ENCODE data around the gene TMEM232. TPM values are rescaled to one million over a fixed set of nuclear protein-coding genes. Genes with fewer than 3 reads are reported as not detected.

Gene TMEM232
- total and polyA plus RNA-seq, 7 donors: 0.25 to 1.4 (median 0.58) TPM

GRCh38 chr5:110663525-110663924 is 62.9 kb downstream of the TMEM232 start:
- DNase-seq (no peak), ATAC-seq (no peak)
- no peak overlapping the region for H3K4me3 ChIP-seq
- H3K4me1 ChIP-seq: no peaks in the 10 kb centered on the region
- no peaks in the 10 kb centered on the region for H3K27me3 ChIP-seq (ENCODE audit: insufficient read depth in 3 of 3, low read length in 2 of 3)
- intact Hi-C loops (cut with DNase I): no loop called here
- TF ChIP-seq CTCF (IDR thresholded peaks at IDR 0.05): no peak
- H3K36me3 ChIP-seq (ENCODE audit: insufficient read depth in 1 of 2, low read depth in 1 of 2): no peaks in the 10 kb centered on the region
- WGBS, 3 donors: 92 to 100% (median 94%) methylated on average over 1 of the region's 1 CpG
- H3K9me3 ChIP-seq: no peaks in the 10 kb centered on the region
- H3K27ac ChIP-seq: no peak overlapping the region

GRCh38 chr5:110658006-110658405 is 68.5 kb downstream of the TMEM232 start:
- H3K27ac ChIP-seq: no peak overlapping the region
- 78 to 87% (median 83%) methylated on average over 5 of the region's 5 CpGs for WGBS, 3 donors
- intact Hi-C loops (cut with DNase I): no loop called here
- TF ChIP-seq CTCF (IDR thresholded peaks at IDR 0.05): no peak
- H3K27me3 ChIP-seq (ENCODE audit: insufficient read depth in 3 of 3, low read length in 2 of 3): no peaks in the 10 kb centered on the region
- DNase-seq (no peak), ATAC-seq (no peak)
- no peaks in the 10 kb centered on the region for H3K4me1 ChIP-seq
- H3K36me3 ChIP-seq (ENCODE audit: insufficient read depth in 1 of 2, low read depth in 1 of 2): no peaks in the 10 kb centered on the region
- H3K9me3 ChIP-seq: no peaks in the 10 kb centered on the region
- H3K4me3 ChIP-seq: no peak overlapping the region

GRCh38 chr5:110653231-110653970 is 73.1 kb downstream of the TMEM232 start:
- Histone ChIP-seq H3K4me3 (no peak overlapping the region), H3K36me3 (ENCODE audit: insufficient read depth in 1 of 2, low read depth in 1 of 2) (no peaks in the 10 kb centered on the region), H3K4me1 (no peaks in the 10 kb centered on the region), H3K9me3 (no peaks in the 10 kb centered on the region), H3K27me3 (ENCODE audit: insufficient read depth in 3 of 3, low read length in 2 of 3) (no peaks in the 10 kb centered on the region), H3K27ac (no peak overlapping the region)
- no peak for DNase-seq
- 55 to 81% (median 71%) methylated on average over 3 of the region's 3 CpGs for WGBS, 3 donors
- ATAC-seq: no peak
- no peak for TF ChIP-seq CTCF (IDR thresholded peaks at IDR 0.05)
- intact Hi-C loops (cut with DNase I): no loop called here

- Histone ChIP-seq H3K4me1 (no peaks in the 10 kb centered on the region), H3K27ac (no peak overlapping the region), H3K4me3 (no peak overlapping the region), H3K27me3 (ENCODE audit: insufficient read depth in 3 of 3, low read length in 2 of 3) (no peaks in the 10 kb centered on the region), H3K9me3 (no peaks in the 10 kb centered on the region), H3K36me3 (ENCODE audit: insufficient read depth in 1 of 2, low read depth in 1 of 2) (no peaks in the 10 kb centered on the region)
- 41 to 65% (median 59%) methylated on average over 3 of the region's 3 CpGs for WGBS, 3 donors
- ATAC-seq: no peak
- no peak for DNase-seq
- intact Hi-C loops (cut with DNase I): no loop called here
- no peak for TF ChIP-seq CTCF (IDR thresholded peaks at IDR 0.05)
These were observed 75.0 kb downstream of the TMEM232 start for GRCh38 chr5:110651507-110651906.

- H3K9me3 ChIP-seq: no peaks in the 10 kb centered on the region
- DNase-seq (no peak), ATAC-seq (no peak)
- intact Hi-C loops (cut with DNase I): no loop called here
- H3K27ac ChIP-seq: no peak overlapping the region
- H3K4me3 ChIP-seq: no peak overlapping the region
- H3K36me3 ChIP-seq (ENCODE audit: insufficient read depth in 1 of 2, low read depth in 1 of 2): no peaks in the 10 kb centered on the region
- WGBS, 3 donors: 42 to 53% (median 52%) methylated on average over 1 of the region's 1 CpG
- no peaks in the 10 kb centered on the region for H3K4me1 ChIP-seq
- no peak for TF ChIP-seq CTCF (IDR thresholded peaks at IDR 0.05)
- no peaks in the 10 kb centered on the region for H3K27me3 ChIP-seq (ENCODE audit: insufficient read depth in 3 of 3, low read length in 2 of 3)
These were observed 82.1 kb downstream of the TMEM232 start for GRCh38 chr5:110644357-110644756.

All from psoas muscle (tissue), 8 donors.